ENCODE measurements around the gene CAMK2G.
"Not testable (repeated sequence)": the region's sequence is repeated elsewhere in the genome, so short reads cannot be mapped to it uniquely, and the experiment has no call there.

Gene CAMK2G

DNA sequence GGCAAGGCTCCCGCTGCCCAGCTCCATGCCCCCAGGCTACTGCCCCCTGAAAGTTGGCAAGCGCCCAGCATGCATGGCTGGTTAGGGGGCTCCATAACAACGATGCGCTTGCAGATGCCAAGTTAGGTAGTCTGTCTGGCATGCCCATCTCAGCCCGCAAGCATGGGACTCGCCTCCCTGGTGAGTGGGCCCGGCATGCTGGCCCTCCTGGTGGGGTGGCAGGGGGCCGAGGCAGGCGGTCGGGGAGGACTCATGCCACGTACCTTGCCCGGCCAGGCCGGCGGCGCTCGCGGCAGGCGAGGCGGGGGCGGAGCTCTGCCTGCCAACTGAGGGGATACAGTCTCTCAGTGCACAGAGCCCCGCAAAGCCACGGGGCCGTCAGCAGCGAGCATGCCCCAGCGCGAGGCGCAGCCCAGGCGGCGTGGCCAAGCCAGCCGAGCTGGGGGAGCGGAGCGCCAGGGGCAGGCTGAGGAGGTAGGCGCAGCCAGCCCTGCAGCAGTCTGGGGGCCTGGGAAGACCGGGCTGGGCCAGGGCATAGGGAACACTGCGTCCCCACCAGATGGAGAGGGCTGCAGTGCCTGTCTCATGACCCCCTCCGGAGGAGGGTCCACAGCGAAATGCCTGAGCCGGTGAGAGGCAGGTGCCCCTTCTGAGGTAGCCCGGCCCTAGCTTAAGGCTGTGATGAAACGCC, 34.9 kb downstream of the CAMK2G start:
- no peak for DNase-seq (ENCODE audit: low read depth)

DNA sequence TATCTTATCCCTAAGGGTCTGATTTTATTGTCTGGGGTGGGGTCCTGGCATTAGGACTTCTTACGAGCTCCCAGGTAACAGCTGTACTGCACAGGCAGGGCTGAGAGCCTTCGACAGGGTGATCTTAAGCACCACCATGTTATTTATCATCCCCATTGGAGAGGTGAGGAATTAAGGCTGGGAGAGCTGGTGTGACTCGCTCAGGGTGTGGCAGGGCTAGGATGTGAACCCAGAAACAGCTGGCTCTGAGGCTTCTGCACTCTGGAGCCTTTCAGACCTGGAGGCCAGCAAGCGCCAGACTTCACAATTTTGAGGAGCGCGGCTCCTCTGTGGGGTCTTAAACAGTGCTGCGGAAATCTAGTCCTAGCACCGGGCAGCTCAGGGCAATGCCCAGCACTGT, 35.5 kb downstream of the CAMK2G start:
- DNase-seq (ENCODE audit: low read depth) = no peak

DNA sequence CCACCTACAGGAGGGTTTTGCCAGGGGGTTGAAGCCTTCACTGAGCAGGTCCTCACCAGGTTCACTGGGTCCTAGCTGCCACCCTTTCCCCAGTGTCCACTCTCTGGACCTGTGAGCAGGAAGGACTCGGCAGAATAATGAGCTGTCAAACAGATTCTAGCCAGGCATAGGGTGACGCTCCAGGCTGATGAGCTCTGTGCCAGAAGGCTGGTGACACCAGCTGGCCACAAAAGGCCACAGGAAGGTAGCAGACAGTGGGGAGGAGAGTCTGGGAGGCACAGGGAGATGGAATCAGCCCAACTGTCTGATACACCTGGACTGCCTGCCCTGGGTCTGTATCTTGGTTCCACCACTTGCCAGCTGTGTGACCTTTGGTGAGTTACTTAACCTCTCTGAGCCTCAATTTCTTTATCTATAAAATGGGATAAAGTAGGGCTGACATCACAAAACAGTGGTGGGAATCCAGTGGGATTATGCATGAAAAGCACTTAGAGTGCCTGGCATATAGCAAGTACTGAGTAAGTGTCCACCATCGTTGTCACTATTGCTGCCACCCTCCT, 36.3 kb downstream of the CAMK2G start:
- DNase-seq (ENCODE audit: low read depth) = no peak

DNA sequence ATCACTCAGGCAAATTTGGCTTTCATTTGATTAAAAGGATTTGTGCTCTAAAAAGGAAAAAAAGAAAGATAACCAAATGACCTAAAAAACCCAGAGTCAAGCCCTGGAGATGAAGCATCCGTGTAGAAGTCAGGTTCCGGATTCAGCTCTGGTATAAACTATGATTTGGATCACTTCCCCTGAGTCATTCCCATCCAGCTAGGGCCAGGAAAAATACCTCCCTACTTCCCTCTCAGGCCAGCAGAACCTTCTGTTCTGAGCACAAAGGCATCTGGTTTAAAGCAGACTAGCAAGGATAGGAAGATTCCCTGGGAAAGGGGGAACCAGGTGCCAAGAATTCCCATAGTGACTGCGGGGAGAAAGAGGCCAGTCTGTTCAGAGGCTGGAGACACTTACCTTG, 37.3 kb downstream of the CAMK2G start:
- no peak for DNase-seq (ENCODE audit: low read depth)

DNA sequence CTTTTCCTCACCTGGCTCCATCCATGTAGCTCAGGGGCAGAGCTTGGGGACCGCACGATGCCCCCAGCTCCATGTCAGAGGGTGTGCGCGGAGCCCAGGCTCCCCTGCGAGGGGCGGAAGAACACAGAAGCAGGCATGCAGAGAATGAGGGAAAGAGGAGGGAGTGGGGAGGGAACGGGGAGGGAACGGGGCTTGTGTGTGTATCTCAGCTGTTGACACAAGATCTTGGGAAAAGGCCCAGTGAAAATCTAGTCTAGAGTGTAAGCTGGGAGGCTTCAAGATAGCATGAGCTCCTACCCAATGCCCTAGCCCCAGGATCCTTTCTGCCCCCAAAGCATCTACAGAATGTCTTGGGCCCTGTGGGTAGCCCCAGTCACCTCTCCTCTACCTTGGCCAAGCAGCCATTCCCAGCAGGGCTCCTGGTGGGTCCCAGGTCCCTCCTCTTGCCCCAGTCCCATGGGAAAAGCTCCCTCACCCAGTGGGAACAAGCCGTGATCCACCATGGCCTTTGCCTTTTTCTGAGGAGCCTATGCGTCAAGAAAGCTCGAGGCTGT, 37.9 kb downstream of the CAMK2G start:
- DNase-seq (ENCODE audit: low read depth) = no peak

DNA sequence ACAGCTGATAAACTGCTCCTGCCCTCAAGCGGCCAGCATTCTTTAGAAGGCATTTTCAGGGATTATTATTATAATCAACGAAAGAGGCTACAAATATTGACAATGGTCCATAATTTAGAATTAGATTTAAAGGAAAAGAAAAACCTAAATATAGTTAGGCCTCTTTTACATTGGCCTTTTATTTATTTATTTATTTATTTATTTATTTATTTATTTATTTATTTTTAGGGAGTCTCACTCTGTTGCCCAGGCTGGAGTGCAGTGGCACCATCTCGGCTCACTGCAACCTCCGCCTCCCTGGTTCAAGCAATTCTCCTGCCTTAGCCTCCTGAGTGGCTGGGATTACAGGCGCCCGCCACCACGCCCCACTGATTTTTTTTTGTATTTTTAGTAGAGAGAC, 45.3 kb downstream of the CAMK2G start:
- DNase-seq (ENCODE audit: low read depth) = not testable (repeated sequence)

DNA sequence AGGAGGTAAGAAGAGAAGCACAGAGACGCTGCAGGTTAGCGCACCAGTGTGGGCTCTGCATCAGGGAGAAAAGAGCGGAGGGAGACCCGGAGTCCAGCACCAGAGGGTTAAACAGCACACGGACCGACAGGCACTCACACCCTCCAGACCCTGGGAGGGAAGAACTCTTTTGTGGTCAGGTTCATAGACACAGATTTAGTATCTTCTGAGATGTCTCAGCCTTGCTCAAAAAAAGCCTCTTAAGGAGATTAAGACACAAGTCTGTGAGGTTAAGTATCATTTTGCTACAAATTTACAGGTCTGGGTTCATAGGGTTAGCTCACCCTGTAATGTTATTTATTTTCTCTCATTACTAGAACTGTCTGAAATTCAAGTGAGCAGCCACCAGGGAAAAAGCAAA, 46.2 kb downstream of the CAMK2G start:
- no peak for DNase-seq (ENCODE audit: low read depth)

DNA sequence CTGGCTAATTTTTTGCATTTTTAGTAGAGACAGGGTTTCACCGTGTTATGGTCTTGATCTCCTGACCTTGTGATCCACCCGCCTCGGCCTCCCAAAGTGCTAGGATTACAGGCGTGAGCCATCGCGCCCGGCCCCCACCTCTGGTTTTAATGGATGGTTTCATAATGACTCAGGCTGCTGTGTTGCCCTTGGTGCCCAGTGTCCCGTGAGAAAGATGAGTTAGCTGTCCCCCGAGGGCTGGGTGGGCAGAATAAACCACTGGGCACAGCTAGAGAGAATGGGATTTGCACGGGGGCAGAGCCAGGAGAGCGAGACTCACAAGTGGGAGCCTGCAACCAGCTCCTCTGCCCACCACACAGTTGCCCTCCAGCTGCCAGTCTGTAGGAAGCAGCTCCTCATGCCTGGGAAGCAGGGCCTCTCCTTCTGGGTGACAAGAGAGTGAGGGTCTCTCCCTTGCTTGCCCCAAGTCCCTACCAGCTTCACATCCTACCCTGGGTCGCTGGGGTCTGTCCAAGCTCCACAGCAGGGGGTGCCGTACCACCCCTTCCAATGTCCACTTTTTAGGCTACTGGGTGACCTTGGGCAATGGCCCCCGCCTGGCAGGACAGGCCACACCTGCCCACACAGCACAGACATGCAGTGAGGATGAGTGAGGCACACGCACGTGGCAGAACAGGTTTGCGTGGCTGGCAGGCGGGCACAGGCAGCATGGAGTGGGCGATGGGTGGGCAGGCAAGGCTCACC, 46.8 kb downstream of the CAMK2G start:
- no peak for DNase-seq (ENCODE audit: low read depth)

DNA sequence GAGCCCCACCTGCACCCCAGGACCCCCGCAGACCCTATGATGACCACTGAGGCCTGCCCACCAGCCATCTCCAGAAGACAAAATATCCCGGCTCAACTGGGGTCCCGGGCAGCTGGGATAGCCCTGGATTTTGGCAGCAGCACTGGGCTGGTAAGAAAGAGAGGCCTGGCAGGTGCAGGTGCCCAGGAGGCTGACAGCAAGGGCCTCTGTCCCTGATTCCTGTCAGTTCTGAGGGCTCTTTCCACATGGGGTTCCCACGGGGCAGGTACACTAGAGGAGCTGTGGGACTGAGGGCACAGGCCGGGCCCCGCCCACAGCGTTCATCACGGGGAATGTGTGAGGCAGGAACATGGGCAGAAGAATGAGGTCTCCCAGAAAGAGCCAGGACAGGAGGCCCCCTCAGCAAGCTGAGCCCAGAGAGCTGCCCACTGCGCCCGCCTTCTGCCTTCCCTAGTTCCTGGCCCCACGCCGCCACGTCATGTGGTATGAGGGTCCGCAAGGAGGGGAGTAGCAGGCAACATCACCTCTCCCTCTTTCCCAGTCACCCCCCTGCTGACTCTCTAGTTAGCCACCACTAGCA, 50.1 kb downstream of the CAMK2G start:
- DNase-seq (ENCODE audit: low read depth) = no peak

DNA sequence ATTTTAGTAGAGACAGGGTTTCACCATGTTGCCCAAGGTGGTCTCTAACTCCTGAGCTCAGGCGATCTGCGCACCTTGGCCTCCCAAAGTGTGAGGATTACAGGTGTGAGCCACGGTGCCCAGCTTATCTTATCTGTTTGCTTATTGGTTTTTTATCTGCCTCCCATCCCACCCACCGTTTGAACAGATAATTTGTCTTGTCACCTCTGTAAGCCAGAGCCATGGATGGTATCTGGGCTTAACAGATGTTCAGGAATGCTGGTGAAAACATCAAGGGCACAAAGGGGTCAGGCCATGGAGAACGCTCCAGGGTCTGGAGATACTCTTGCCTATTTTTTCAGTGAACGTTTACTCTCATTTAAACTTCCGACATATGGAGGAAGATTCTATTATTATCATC, 51.0 kb downstream of the CAMK2G start:
- no peak for DNase-seq (ENCODE audit: low read depth)

DNA sequence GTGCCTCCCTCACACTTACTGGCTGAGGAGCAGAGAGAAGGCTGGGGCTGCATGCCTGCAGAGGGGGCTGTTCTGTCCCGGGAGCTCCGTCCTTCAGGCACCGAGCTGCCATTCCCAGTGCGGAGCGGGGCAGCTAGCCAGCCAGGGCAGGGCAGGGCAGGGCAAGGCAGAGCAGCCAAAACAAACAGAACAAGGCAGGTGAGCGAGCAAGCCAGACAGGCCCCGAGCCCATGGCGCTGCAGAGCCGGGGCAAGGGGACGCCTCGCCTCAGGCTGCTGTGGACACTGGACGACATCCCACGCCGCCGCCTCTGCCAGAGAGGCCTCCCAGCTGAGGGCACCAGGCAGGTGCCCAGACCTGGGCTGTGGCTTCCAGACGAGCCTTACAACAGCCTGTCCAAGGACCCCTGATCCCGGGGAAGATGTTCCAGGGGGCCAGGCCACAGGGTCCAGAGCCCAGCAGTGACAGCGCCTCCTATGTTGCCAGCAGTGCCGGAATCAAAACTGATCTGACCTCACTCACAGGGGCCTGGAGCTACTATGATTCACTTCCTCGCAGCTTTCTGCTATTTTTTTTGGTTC, 54.8 kb downstream of the CAMK2G start:
- DNase-seq (ENCODE audit: low read depth) = no peak

DNA sequence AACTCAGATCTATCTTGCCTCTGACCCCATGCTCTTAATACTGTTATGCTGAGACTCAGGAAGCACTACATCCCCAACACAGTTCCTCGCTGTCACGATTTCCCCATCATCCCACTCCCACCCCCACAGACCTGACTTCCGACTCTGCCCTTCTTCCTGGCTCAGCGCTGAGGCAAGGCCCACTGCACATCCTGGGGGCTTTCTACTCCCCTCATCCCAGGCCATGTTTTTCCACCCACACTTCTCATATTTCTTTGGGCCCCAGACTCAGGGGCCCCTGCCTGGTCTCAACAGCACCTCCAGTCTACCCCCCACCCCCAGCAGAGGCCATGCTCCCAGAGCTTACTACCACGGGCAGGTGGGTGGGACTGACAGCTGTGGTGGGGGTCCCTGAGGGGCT, 55.3 kb downstream of the CAMK2G start:
- no peak for DNase-seq (ENCODE audit: low read depth)

DNA sequence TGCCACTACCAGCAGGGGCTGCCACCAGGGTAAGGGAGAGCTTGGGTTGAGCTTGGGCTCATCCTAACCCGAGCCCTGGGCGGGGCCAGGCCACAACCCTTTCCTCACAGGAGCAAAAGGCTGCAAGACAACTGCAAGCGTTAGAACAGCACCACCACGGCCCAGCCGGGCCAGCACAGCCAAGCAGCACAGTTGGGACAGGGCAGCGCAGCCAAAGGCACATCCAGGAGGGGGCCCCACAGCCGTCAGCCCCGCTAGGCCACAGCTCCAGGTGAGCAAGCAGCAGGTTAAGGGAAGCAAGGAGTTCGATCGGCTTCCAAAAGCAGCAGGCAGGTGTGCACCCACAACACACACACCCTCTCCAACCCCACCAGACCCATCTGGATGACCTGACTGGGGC, 56.0 kb downstream of the CAMK2G start:
- no peak for DNase-seq (ENCODE audit: low read depth)

DNA sequence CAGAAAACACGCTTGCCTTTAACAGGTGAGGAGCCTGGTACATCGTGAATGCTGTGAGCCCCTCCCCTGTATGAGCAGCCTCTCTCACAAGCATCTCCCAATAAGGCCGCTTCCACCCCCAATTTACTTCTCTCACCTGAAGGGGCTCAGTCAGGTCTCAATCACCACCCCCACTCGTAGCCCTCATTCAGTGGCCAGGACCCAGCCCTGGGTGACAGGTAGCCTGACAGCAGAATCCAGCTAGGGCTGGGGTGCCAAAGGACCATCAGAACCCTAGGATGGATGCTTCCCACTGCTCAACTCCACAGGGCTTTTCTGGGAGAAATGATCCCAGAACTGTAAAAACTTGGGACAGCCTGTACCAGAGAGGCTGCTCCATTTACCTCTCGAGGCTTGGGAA, 56.5 kb downstream of the CAMK2G start:
- no peak for DNase-seq (ENCODE audit: low read depth)

DNA sequence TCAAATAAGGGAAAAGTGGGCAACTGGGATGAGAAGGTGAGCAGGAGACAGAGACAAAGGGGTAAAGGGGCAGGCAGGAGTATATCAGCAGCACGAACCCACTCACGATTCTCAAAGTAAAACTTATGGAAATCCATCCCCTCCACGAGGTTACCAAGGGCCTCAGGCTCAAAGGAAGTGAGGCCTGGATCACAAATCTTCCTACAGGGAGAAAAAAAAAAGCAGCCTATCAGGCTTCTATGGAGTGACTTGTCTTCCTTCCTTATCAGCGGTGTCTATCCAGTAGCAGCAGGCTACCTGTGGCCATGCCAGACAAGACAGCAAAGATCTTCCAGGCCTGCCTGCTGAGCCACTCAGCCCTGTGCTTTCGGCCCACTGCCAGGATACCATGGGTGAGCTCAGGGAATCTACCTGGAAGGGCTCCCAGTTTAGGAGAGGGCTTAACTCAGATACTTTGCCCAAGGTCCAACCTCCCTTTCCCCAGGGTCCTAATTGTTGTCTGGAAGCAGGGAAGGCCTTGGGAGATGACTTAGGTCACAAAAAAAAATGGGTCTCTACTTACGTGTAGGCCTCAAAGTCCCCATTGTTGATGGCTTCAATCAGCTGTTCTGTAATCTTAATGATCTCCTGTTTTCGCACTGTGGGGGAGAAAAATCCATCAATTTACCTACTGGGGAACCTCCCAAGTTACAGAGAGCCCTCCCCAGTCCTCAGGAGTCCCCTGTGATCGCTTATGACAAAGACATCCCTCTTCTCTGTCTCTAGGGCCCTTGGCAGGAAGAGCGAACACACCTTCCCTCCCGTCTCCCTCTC, 57.2 kb downstream of the CAMK2G start:
- DNase-seq (ENCODE audit: low read depth) = no peak

DNA sequence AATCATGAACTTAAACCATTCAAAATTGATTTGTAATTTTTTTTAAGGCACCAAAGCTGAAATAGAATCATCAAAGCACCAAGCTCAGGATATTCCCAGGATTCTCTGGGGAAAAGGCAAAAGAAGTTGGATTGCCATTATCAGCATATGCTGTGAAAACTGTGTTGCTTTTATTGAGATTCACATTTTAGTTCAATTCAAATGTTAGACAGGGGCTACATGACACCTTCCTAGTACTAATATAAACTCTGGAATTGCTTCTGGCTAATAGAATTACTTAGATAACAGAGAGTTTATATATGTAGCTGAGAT, 58.7 kb downstream of the CAMK2G start:
- no peak for DNase-seq (ENCODE audit: low read depth)

DNA sequence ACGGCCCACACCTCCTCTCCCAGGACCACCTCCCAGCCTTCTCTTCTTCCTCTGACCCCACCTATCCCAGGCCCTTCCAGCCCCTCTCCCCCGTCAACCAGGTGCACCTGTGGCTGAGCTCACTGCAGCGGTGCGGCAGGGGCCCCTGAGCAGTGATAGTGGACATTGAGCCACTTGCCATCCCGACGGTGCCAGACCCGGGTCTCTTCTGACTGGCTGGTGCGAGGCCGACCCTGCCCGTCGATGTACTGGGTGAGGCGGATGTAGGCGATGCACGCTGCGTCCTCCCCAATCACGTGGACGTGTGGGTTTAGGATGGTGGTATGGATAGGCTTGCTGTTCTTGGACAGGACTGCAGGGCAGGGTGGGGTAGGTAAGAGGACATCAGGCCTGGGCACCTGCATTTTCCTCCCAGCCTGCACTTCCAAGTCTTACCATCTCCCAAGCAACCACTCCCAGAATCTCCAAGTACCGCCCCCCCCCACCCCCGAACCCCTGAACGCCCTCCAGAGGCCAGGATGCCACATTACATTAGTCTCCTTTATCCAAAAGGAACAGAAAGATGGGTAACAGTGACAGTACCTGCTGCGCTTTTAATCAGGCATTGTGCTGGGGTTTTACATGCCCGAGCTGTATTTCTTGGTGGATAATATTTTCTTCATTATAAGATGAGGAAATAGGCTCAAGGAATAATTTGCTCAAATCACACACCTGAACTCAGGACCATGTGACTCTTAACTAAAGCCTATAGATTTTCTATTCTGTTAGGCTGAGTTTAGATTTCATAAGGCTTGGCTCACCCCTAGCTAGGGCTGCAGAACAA, 59.2 kb downstream of the CAMK2G start:
- no peak for DNase-seq (ENCODE audit: low read depth)

DNA sequence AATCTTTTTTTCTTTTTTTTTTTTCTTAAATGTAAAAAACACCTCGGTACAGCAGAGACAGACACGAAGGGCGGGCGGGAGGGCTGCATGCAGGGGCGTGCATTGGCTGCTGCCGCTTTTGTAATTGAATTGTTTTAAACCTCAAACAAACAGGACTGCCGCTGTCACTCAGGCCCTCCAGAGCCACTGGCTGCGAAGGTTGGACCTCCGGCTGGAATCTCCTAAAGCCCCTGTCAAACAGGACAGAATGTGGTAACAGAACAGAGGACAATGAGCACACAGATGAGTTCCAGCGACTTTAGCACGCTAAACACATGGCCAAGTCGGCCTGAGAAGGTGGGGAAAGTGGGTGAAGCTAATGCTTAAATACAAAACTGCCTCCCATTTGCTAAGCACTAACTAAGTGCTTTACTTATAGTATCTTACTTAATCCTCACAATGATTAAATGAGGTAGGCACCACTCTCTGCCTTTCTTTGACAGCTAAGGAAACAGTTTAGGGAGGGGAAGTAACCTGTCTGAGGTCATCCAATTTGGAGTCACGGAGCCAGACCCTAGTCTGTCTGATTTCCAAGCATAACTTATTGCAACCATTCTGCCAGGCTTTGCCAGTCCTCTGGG, 60.0 kb downstream of the CAMK2G start:
- DNase-seq (ENCODE audit: low read depth) = no peak

DNA sequence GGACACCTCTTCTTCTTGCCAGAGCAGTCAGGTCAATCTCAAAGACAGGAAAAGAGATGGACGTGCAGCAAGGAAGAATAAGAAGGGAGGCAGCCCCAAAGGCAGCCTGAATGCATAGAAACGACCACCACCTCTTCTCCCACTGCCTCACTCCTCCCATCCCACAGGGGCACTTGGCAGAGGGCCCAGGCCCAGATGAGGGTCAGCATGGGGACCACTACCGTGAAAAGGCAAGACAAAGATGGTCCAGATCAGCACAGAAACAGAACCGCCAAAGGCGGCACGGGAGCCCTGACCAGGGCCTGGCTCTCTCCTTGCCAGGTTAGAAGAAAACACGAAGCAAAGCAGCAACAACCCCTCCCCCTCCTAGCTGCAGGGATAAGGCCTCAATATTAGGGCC, 61.0 kb downstream of the CAMK2G start:
- no peak for DNase-seq (ENCODE audit: low read depth)

DNA sequence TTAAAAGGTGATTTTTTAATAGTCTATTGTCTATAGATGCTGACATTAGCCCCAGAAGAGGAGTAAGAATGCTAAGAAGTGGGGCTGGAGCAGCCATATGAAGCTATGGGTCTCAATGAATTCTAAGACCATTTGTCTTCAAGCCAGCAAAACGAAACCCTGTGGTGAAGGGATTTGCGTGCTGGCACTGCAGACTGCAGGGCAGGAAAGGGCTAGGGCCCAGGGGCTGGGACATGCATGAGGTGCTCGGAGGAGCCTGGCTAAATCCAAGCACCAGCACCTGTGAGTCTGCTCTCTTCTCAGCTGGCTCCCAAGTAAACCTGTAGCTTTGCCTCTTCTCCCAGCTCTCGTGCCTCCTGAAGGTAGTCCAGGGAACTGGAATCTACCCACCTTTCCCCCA, 61.7 kb downstream of the CAMK2G start:
- DNase-seq (ENCODE audit: low read depth) = no peak

All from non-pigmented ciliary epithelial cell (primary cell).